HepG2 (cell line): Measurements from ENCODE around the gene RRAD. TPM values are rescaled to one million over a fixed set of nuclear protein-coding genes. Genes with fewer than 3 reads are reported as not detected.

Source experiments
- ATF2 ChIP-seq: sonication (generic); formaldehyde crosslinking; IDR thresholded peaks from 2 replicates; pipeline ENCODE4 v1.4.0; 2020; ENCODE audit warnings: missing genetic modification reagents
- ESRRA ChIP-seq: sonication (generic); formaldehyde crosslinking; IDR thresholded peaks from 2 replicates; pipeline ENCODE4 v1.5.1; 2020; ENCODE audit warnings: mild to moderate bottlenecking, low read depth, missing genetic modification reagents
- GPN1 ChIP-seq: sonication (generic); formaldehyde crosslinking; IDR thresholded peaks from 2 replicates; pipeline ENCODE4 v1.5.1; 2020; ENCODE audit warnings: missing genetic modification reagents, borderline replicate concordance
- MAFK ChIP-seq, 2 experiments: IDR thresholded peaks in 1 of 2; conservative IDR thresholded peaks in 1 of 2; 2 replicates each; pipeline ENCODE4 v1.6.1; 2011; ENCODE audit warnings: improper control_type of control experiment in 2 of 2, low read length in 2 of 2
- MXI1 ChIP-seq: IDR thresholded peaks from 3 replicates; pipeline ENCODE4 v1.6.1; 2012; ENCODE audit warnings: low read depth, low read length, inconsistent platforms, borderline replicate concordance
- MZF1 ChIP-seq: sonication (generic); formaldehyde crosslinking; IDR thresholded peaks from 2 replicates; pipeline ENCODE4 v1.8.1; 2023; ENCODE audit warnings: mild to moderate bottlenecking, missing genetic modification reagents, borderline replicate concordance
- NR0B2 ChIP-seq: sonication (generic); formaldehyde crosslinking; IDR thresholded peaks from 2 replicates; pipeline ENCODE4 v1.4.0; 2020; ENCODE audit warnings: mild to moderate bottlenecking, missing genetic modification reagents
- NR2F6 ChIP-seq, 2 experiments: IDR thresholded peaks; 2 replicates each; pipeline ENCODE4 v1.6.1; 2016; ENCODE audit warnings: antibody characterized with exemption in 1 of 2, mild to moderate bottlenecking in 1 of 2
- ONECUT2 ChIP-seq: sonication (generic); formaldehyde crosslinking; IDR thresholded peaks from 2 replicates; pipeline ENCODE4 v1.4.0; 2020; ENCODE audit warnings: missing genetic modification reagents
- SNAPC5 ChIP-seq: sonication (generic); formaldehyde crosslinking; IDR thresholded peaks from 2 replicates; pipeline ENCODE4 v1.8.1; 2023; ENCODE audit warnings: mild to moderate bottlenecking, missing genetic modification reagents, borderline replicate concordance
- TCF7L2 ChIP-seq: IDR thresholded peaks from 2 replicates; pipeline ENCODE4 v1.6.1; 2011; ENCODE audit warnings: mild to moderate bottlenecking, low read depth, low read length, moderate library complexity
- ZBTB20 ChIP-seq: sonication (generic); formaldehyde crosslinking; IDR thresholded peaks from 2 replicates; pipeline ENCODE4 v1.8.1; 2023; ENCODE audit warnings: missing genetic modification reagents, low read depth, mild to moderate bottlenecking, borderline replicate concordance
- ZBTB3 ChIP-seq: sonication (generic); formaldehyde crosslinking; IDR thresholded peaks from 2 replicates; pipeline ENCODE4 v1.4.0; 2020; ENCODE audit warnings: low read depth, mild to moderate bottlenecking, moderate library complexity, missing genetic modification reagents, borderline replicate concordance
- ZBTB37 ChIP-seq: sonication (generic); formaldehyde crosslinking; IDR thresholded peaks from 2 replicates; pipeline ENCODE4 v1.4.0; 2020; ENCODE audit warnings: mild to moderate bottlenecking, missing genetic modification reagents
- ZNF562 ChIP-seq: sonication (generic); formaldehyde crosslinking; IDR thresholded peaks from 2 replicates; pipeline ENCODE4 v1.8.0; 2022; ENCODE audit warnings: missing genetic modification reagents, borderline replicate concordance
- ZNF704 ChIP-seq: sonication (generic); formaldehyde crosslinking; IDR thresholded peaks from 2 replicates; pipeline ENCODE4 v1.8.1; 2023; ENCODE audit warnings: mild to moderate bottlenecking, inconsistent platforms, moderate library complexity, missing genetic modification reagents, borderline replicate concordance
- ZNF746 ChIP-seq: sonication (generic); formaldehyde crosslinking; IDR thresholded peaks from 2 replicates; pipeline ENCODE4 v1.8.0; 2022; ENCODE audit warnings: mild to moderate bottlenecking, missing genetic modification reagents
- polyA plus RNA-seq, 8 experiments: library from polyadenylated mRNA; depleted of rRNA in 3 of 8; stranded (reverse) in 7 of 8; unstranded in 1 of 8; fragments of >200 nt; fragmentation: Illumina TruSeq in 4 of 8; extraction: Trizol in 4 of 8; gene quantifications; 2 replicates each; pipeline versions ENCODE4 v1.2.1 to v1.2.3, GENCODE V29; 2011 to 2016; ENCODE audit warnings: low read depth in 4 of 8, missing spikeins in 1 of 8, mixed read lengths in 1 of 8; ENCODE audit not compliant: insufficient read depth in 1 of 8
- total RNA-seq, 5 experiments: library from RNA; depleted of rRNA; stranded (reverse); fragments of >200 nt; fragmentation: Illumina TruSeq; extraction: Trizol; gene quantifications; 2 replicates each; pipeline ENCODE4 v1.2.3, GENCODE V29; 2016; ENCODE audit warnings: low read depth in 1 of 5

RRAD gene
- total and polyA plus RNA-seq, 2 of the 13 experiments (the other 11 are each of a cell fraction or from before 2014, with no cell fraction given), result 0.80 to 1.1 TPM

GRCh38 chr16:66947302-66948065, 22.1 kb upstream of the RRAD start (continued):
- TF ChIP-seq ZNF704 (CRISPR knock-in tag) (no peak), ZNF746 (CRISPR knock-in tag) (no peak), MZF1 (CRISPR knock-in tag) (no peak), NR0B2 (CRISPR knock-in tag) (no peak), NR2F6 (IDR thresholded peaks at IDR 0.05) (no peak), NR2F6 (CRISPR knock-in tag; IDR thresholded peaks at IDR 0.05) (no peak), ZBTB20 (CRISPR knock-in tag) (no peak), ATF2 (CRISPR knock-in tag) (no peak; the same call in 1 of the 2 replicates), MXI1 (no peak; the same call in 2 of the 3 replicates), ONECUT2 (no peak), ZNF562 (CRISPR knock-in tag) (no peak), ZBTB3 (CRISPR knock-in tag) (no peak), ESRRA (CRISPR knock-in tag) (no peak), TCF7L2 (no peak), MAFK (conservative IDR thresholded peaks at IDR 0.05 in 1 of 2, IDR thresholded peaks at IDR 0.05 in 1 of 2; ENCODE audit: low read length in 2 of 2) (no peak), GPN1 (CRISPR knock-in tag) (no peak), SNAPC5 (CRISPR knock-in tag) (no peak), ZBTB37 (CRISPR knock-in tag) (no peak)
